HepG2 (cell line): ENCODE results near the gene NFATC2. TPM values are rescaled to one million over a fixed set of nuclear protein-coding genes. Genes with fewer than 3 reads are reported as not detected.

ENCODE experiments used
- ATAC-seq: fragments of 200-7000 bp; cut with Tn5 transposase; 3 replicates; pipeline ENCODE4 v1.9.1; 2020; ENCODE audit warnings: mild to moderate bottlenecking, moderate library complexity
- BruUV-seq: library from RNA; stranded (reverse); fragments of 400-500 nt; replicated peaks from 2 replicates; lab custom pipeline; 2021; lab: Mats Ljungman, UMichigan
- CTCF ChIA-PET: fragments of 300-600 bp; formaldehyde crosslinking; extraction: SDS; loops from one replicate; lab custom pipeline; 2021; ENCODE audit warnings: low total read pairs, inconsistent platforms, low intra/inter-chr PET ratio; lab: Yijun Ruan, JAX
- POLR2A ChIA-PET: fragments of 350-600 bp; sonication (Branson Sonifier 250); formaldehyde crosslinking; loops from one replicate; lab custom pipeline; 2020; ENCODE audit warnings: antibody characterized with exemption, inconsistent platforms; lab: Yijun Ruan, JAX
- DNase-seq: peaks from one replicate; pipeline ENCODE4 v3.0.0-alpha.2; 2015; ENCODE audit warnings: low spot score
- FAIRE-seq: peaks from 3 replicates; lab custom pipeline; 2011; peaks lifted over from hg19 to GRCh38; lab: Jason Lieb, UNC
- H2AFZ ChIP-seq: one replicate; pipeline ENCODE4 v1.6.1; 2011; ENCODE audit warnings: low read length, inconsistent platforms
- H3K27ac ChIP-seq: fragments of 300-600 bp; 3 replicates; pipeline ENCODE4 v1.8.0; 2011; ENCODE audit warnings: mixed run types, mild to moderate bottlenecking, mixed read lengths, low read length, inconsistent platforms; ENCODE audit not compliant: insufficient read depth; ENCODE audit errors: extremely low read length
- H3K27me3 ChIP-seq, 2 experiments: fragments of 200-600 bp in 1 of 2; 2 replicates in 1 of 2; 3 replicates in 1 of 2; pipeline versions ENCODE4 v1.6.0 to v1.8.0; 2011; ENCODE audit warnings: low read length in 2 of 2, mild to moderate bottlenecking in 2 of 2, moderate library complexity in 2 of 2, inconsistent platforms in 1 of 2; ENCODE audit not compliant: insufficient read depth in 2 of 2, control insufficient read depth in 1 of 2
- H3K36me3 ChIP-seq, 2 experiments: fragments of 200-600 bp in 1 of 2; replicated peaks in 1 of 2; 2 replicates in 1 of 2; 3 replicates in 1 of 2; pipeline versions ENCODE4 v1.5.1 to v1.8.0; 2011; ENCODE audit warnings: low read length in 2 of 2, inconsistent platforms in 1 of 2; ENCODE audit not compliant: insufficient read depth in 2 of 2, control insufficient read depth in 1 of 2
- H3K4me1 ChIP-seq: 2 replicates; pipeline ENCODE4 v1.5.1; 2012; ENCODE audit warnings: low read length, inconsistent platforms; ENCODE audit not compliant: insufficient read depth
- H3K4me2 ChIP-seq: 2 replicates; pipeline ENCODE4 v1.6.0; 2011; ENCODE audit warnings: low read depth, low read length, inconsistent platforms
- H3K4me3 ChIP-seq, 3 experiments: fragments of 200-600 bp in 1 of 3; sonication (generic), shearing (Covaris generic) in 1 of 3; replicated peaks in 1 of 3; 2 replicates each; pipeline ENCODE4 v1.5.1; 2011 to 2016; ENCODE audit warnings: low read length in 3 of 3, inconsistent platforms in 2 of 3, low read depth in 2 of 3, mild to moderate bottlenecking in 2 of 3, control low read depth in 1 of 3, mixed read lengths in 1 of 3; ENCODE audit not compliant: insufficient read depth in 1 of 3
- H3K79me2 ChIP-seq: one replicate; pipeline ENCODE4 v1.6.1; 2011; ENCODE audit warnings: low read length, inconsistent platforms; ENCODE audit not compliant: insufficient read depth
- H3K9ac ChIP-seq: 2 replicates; pipeline ENCODE4 v1.6.0; 2011; ENCODE audit warnings: mild to moderate bottlenecking, low read depth, low read length, inconsistent platforms; ENCODE audit not compliant: insufficient read depth
- H3K9me3 ChIP-seq: 2 replicates; pipeline ENCODE4 v1.5.1; 2012; ENCODE audit warnings: mild to moderate bottlenecking, low read length
- H4K20me1 ChIP-seq: 2 replicates; pipeline ENCODE4 v1.6.0; 2011; ENCODE audit warnings: inconsistent platforms, mild to moderate bottlenecking, low read length, moderate library complexity; ENCODE audit not compliant: insufficient read depth
- CENPT ChIP-seq: sonication (generic); formaldehyde crosslinking; IDR thresholded peaks from 2 replicates; pipeline ENCODE4 v1.8.0; 2022; ENCODE audit warnings: low read depth, mild to moderate bottlenecking, moderate library complexity, missing genetic modification reagents
- CENPX ChIP-seq: sonication (generic); formaldehyde crosslinking; IDR thresholded peaks from 2 replicates; pipeline ENCODE4 v1.9.0; 2021; ENCODE audit warnings: mild to moderate bottlenecking, missing genetic modification reagents, moderate library complexity
- HDAC1 ChIP-seq: sonication (generic); formaldehyde crosslinking; IDR thresholded peaks from 2 replicates; pipeline ENCODE4 v1.5.1; 2020; ENCODE audit warnings: mild to moderate bottlenecking, missing genetic modification reagents
- KLF15 ChIP-seq: sonication (generic); formaldehyde crosslinking; IDR thresholded peaks from 2 replicates; pipeline ENCODE4 v1.8.1; 2023; ENCODE audit warnings: borderline replicate concordance, mild to moderate bottlenecking, inconsistent platforms, missing genetic modification reagents, mixed read lengths
- KLF16 ChIP-seq, 2 experiments: sonication (generic) in 1 of 2; formaldehyde crosslinking in 1 of 2; IDR thresholded peaks; 2 replicates each; pipeline versions ENCODE4 v1.6.1 to v1.8.0; 2016 to 2023; ENCODE audit warnings: missing genetic modification reagents in 2 of 2, missing compliant biosample characterization in 1 of 2
- NFYC ChIP-seq: IDR thresholded peaks from 2 replicates; pipeline ENCODE4 v1.6.1; 2016; ENCODE audit warnings: missing genetic modification reagents, missing compliant biosample characterization
- REL ChIP-seq: sonication (generic); formaldehyde crosslinking; conservative IDR thresholded peaks from 2 replicates; pipeline ENCODE4 v1.8.0; 2022; ENCODE audit warnings: mild to moderate bottlenecking, missing genetic modification reagents, moderate library complexity
- TRIM24 ChIP-seq: sonication (generic); formaldehyde crosslinking; IDR thresholded peaks from 2 replicates; pipeline ENCODE4 v1.8.0; 2022; ENCODE audit warnings: mild to moderate bottlenecking, missing genetic modification reagents
- ZFP37 ChIP-seq: sonication (generic); formaldehyde crosslinking; IDR thresholded peaks from 2 replicates; pipeline ENCODE4 v1.4.0; 2020; ENCODE audit warnings: missing genetic modification reagents, borderline replicate concordance
- ZNF326 ChIP-seq: sonication (generic); formaldehyde crosslinking; IDR thresholded peaks from 2 replicates; pipeline ENCODE4 v1.4.0; 2020; ENCODE audit warnings: missing genetic modification reagents, borderline replicate concordance
- ZNF446 ChIP-seq: sonication (generic); formaldehyde crosslinking; IDR thresholded peaks from 2 replicates; pipeline ENCODE4 v1.5.0; 2020; ENCODE audit warnings: mild to moderate bottlenecking, missing genetic modification reagents
- WGBS: methylation state at CpG from one replicate; pipeline ENCODE4 v1.1.6; 2017; ENCODE audit warnings: low lambda C conversion rate; 5-methylcytosine and 5-hydroxymethylcytosine counted together
- in situ Hi-C: cut with HindIII; loops from 2 replicates; pipeline ENCODE4 v1.10.0; 2017; ENCODE audit warnings: low pct_unique_long_range_greater_than_20kb; ENCODE audit not compliant: extremely low pct_ligation_motif_present
- intact Hi-C: fragments of 100-400 bp; cut with micrococcal nuclease; formaldehyde crosslinking; loops from one replicate; pipeline ENCODE4 v1.10.0; 2022; ENCODE audit not compliant: unreplicated experiment
- polyA plus RNA-seq, 8 experiments: library from polyadenylated mRNA; depleted of rRNA in 3 of 8; stranded (reverse) in 7 of 8; unstranded in 1 of 8; fragments of >200 nt; fragmentation: Illumina TruSeq in 4 of 8; extraction: Trizol in 4 of 8; gene quantifications; 2 replicates each; pipeline versions ENCODE4 v1.2.1 to v1.2.3, GENCODE V29; 2011 to 2016; ENCODE audit warnings: low read depth in 4 of 8, missing spikeins in 1 of 8, mixed read lengths in 1 of 8; ENCODE audit not compliant: insufficient read depth in 1 of 8
- total RNA-seq, 5 experiments: library from RNA; depleted of rRNA; stranded (reverse); fragments of >200 nt; fragmentation: Illumina TruSeq; extraction: Trizol; gene quantifications; 2 replicates each; pipeline ENCODE4 v1.2.3, GENCODE V29; 2016; ENCODE audit warnings: low read depth in 1 of 5
- TF ChIP-seq, protein P1 (sequence below): sonication (generic); formaldehyde crosslinking; IDR thresholded peaks from 2 replicates; pipeline ENCODE4 v1.4.0; 2020; ENCODE audit warnings: low read depth, missing genetic modification reagents

Gene NFATC2
- total and polyA plus RNA-seq, 2 of the 13 experiments (the other 11 are each of a cell fraction or from before 2014, with no cell fraction given) = 1.9 to 3.3 TPM

DNA sequence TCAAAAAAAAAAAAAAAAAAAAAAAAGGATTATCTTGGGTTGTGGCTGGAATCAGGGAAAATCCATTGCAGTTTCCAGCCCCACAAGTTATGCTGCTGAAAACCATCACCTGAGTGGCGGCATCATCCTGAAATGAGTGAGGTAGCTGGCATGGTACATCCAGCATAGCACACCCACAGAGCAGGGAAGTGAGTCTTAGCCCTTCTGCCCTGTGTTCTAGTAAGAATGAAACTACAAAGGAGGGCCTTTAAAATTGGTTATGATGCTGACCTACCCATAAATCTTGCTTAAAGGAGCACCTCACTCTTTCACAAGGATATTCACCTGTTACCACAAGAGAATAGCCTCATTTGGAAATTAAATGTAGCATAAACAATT, 119.2 kb downstream of the NFATC2 start:
- ATAC-seq (no peak), DNase-seq (no peak)
- no peaks in the 10 kb centered on the region for H3K79me2 ChIP-seq
- CTCF ChIA-PET = no interaction called here
- no peak overlapping the region for H3K4me2 ChIP-seq
- no peak overlapping the region for H2AFZ ChIP-seq
- TF ChIP-seq TRIM24 (no peak), KLF15 (CRISPR knock-in tag) (no peak), KLF16 (CRISPR knock-in tag; IDR thresholded peaks at IDR 0.05) (no peak), CENPT (no peak), CENPX (no peak), HDAC1 (CRISPR knock-in tag) (no peak), NFYC (no peak), ZNF446 (no peak), ZNF326 (CRISPR knock-in tag) (no peak), REL (CRISPR knock-in tag) (no peak), ZFP37 (no peak)
- TF ChIP-seq, protein P1, sequence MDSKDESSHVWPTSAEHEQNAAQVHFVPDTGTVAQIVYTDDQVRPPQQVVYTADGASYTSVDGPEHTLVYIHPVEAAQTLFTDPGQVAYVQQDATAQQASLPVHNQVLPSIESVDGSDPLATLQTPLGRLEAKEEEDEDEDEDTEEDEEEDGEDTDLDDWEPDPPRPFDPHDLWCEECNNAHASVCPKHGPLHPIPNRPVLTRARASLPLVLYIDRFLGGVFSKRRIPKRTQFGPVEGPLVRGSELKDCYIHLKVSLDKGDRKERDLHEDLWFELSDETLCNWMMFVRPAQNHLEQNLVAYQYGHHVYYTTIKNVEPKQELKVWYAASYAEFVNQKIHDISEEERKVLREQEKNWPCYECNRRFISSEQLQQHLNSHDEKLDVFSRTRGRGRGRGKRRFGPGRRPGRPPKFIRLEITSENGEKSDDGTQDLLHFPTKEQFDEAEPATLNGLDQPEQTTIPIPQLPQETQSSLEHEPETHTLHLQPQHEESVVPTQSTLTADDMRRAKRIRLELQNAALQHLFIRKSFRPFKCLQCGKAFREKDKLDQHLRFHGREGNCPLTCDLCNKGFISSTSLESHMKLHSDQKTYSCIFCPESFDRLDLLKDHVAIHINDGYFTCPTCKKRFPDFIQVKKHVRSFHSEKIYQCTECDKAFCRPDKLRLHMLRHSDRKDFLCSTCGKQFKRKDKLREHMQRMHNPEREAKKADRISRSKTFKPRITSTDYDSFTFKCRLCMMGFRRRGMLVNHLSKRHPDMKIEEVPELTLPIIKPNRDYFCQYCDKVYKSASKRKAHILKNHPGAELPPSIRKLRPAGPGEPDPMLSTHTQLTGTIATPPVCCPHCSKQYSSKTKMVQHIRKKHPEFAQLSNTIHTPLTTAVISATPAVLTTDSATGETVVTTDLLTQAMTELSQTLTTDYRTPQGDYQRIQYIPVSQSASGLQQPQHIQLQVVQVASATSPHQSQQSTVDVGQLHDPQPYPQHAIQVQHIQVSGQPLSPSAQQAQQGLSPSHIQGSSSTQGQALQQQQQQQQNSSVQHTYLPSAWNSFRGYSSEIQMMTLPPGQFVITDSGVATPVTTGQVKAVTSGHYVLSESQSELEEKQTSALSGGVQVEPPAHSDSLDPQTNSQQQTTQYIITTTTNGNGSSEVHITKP (CRISPR knock-in tag) = no peak
- TF ChIP-seq, all 625 proteins: peak for 0
- FAIRE-seq = no peak
- intact Hi-C loops (loop anchor here (10.0 kb wide), 1 partner anchor 82 kb away; no protein-coding TSS in a partner anchor), in situ Hi-C loops (no loop called here)
- Histone ChIP-seq H3K4me3 (no peak overlapping the region), H3K9me3 (no peaks in the 10 kb centered on the region), H3K27ac (no peak overlapping the region), H4K20me1 (no peaks in the 10 kb centered on the region), H3K9ac (no peak overlapping the region), H3K4me1 (peaks cover 36% of the 10 kb centered on the region), H3K27me3 (no peaks in the 10 kb centered on the region), H3K36me3 (no peaks in the 10 kb centered on the region; a peak in 1 of 5 replicates)
- 100% methylated on average over 1 of the region's 1 CpG for WGBS
- POLR2A ChIA-PET = interaction anchor here (1.3 kb wide), 1 partner anchor 10 kb away, joined by 5 read pairs; no protein-coding TSS in a partner anchor
- no TSS peak for BruUV-seq
